WI38 (cell line): ENCODE data around the gene SORBS2.

Source experiments
- H3K4me3 ChIP-seq: 2 replicates; pipeline ENCODE4 v1.5.1; 2011; ENCODE audit warnings: low read depth, mild to moderate bottlenecking, control low read depth, low read length
- TF ChIP-seq, protein P1 (sequence below): IDR thresholded peaks from 2 replicates; pipeline ENCODE4 v1.5.1; 2012; ENCODE audit warnings: low read depth, mild to moderate bottlenecking, control low read depth, low read length

The SORBS2 gene

DNA sequence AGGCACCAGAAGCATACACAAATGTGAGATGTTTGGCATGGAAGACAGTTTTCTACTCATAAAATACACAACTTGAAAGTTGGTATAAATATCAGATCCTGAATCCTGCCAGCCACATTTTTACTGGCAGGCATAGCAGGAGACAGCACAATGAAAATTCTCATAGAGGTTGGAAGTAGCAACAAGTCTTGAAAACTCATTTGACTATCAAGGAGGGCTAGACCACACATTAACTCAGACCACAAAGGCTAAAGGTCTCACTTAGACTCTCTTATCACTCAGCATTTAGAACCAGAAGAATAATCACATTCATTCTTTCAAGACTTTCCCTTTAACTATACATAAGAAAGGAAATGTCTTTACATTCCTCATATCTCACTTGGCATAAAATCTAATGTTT lies 56.5 kb downstream of the SORBS2 start:
- H3K4me3 ChIP-seq = no peak overlapping the region
- TF ChIP-seq, protein P1, sequence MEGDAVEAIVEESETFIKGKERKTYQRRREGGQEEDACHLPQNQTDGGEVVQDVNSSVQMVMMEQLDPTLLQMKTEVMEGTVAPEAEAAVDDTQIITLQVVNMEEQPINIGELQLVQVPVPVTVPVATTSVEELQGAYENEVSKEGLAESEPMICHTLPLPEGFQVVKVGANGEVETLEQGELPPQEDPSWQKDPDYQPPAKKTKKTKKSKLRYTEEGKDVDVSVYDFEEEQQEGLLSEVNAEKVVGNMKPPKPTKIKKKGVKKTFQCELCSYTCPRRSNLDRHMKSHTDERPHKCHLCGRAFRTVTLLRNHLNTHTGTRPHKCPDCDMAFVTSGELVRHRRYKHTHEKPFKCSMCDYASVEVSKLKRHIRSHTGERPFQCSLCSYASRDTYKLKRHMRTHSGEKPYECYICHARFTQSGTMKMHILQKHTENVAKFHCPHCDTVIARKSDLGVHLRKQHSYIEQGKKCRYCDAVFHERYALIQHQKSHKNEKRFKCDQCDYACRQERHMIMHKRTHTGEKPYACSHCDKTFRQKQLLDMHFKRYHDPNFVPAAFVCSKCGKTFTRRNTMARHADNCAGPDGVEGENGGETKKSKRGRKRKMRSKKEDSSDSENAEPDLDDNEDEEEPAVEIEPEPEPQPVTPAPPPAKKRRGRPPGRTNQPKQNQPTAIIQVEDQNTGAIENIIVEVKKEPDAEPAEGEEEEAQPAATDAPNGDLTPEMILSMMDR = no peak

DNA sequence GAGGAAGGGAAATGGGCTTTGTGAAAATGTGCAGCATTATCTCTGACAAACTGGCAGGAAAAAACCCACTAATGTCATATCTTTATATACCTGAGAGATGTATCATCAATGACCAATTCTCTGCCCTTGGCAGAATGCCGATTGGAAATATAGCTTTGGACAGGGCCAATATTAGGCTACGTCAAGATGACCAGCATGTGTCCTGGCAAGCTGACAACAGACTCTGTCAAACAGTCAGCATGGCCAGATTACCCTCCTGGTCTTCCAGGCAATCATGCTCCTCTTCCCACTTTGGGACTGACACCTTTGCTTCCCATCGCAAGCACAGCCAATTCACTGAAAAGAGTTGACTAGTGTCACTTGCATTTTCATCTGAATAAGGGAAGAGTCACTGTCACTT lies 57.0 kb downstream of the SORBS2 start:
- H3K4me3 ChIP-seq = no peak overlapping the region
- TF ChIP-seq, protein P1 = no peak

DNA sequence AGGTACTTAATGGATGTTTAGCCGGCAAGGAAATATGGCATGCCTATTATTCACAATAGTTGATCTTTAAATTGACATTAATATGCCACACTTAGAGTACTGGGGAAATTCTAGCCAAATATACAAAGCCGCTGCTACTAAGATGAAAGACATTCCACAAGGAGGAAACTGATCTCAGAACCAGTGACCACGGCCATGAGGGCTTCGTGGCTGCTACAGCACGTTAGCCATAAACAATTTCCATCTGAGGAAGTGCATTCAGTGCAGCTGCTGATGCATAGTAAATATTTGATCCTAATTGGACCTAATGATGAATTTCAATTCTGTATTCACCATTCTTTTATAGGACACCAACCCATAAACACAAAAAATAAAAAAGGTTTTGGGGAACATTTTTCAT lies 59.1 kb downstream of the SORBS2 start:
- TF ChIP-seq, protein P1 = no peak
- no peak overlapping the region for H3K4me3 ChIP-seq

DNA sequence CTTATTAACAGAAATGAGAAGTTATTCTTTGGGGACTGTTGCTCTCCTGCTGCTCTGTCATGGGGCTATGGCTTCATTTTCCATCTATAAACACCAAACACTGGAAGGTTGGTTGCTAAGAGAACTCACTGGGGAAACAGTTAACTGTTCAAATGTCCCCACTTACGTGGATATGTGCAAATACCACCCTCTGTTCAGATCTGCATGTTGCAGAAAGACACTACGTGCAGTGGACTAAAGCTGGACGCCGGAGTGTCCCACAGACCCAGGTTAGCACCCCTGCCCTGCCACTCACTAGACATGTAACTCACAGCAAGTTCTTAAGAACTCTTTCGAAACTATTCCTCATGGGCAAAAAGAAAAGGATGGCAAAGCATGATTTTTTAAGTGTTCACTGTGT lies 62.1 kb downstream of the SORBS2 start:
- TF ChIP-seq, protein P1 = no peak

DNA sequence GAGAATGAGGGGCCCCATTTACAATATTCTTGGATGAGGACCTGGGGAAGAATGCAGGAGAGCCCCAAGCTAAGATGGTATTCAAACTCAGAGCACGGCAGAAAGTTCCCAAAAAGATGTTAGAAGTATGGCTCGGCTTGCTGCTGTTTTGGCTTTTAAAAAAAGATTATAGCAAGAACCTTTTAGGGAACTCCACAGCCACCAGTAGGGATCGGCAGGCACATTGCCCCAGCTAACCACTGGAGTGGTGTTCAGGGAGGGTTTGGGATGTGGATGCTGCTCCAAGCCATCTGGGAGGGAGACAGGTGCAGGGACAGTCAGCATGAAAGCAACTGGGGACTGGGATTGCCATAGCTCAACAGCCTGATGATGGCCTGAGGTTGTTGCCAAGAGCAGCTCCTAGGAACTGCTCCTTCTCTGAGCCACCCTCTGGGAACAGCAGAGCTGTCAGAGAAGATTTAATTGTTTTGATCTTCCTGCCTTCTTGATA lies 63.0 kb downstream of the SORBS2 start:
- H3K4me3 ChIP-seq = no peak overlapping the region
- TF ChIP-seq, protein P1 = no peak

More for the DNA sequence above, 62.1 kb downstream of the SORBS2 start:
- H3K4me3 ChIP-seq = no peak overlapping the region

DNA sequence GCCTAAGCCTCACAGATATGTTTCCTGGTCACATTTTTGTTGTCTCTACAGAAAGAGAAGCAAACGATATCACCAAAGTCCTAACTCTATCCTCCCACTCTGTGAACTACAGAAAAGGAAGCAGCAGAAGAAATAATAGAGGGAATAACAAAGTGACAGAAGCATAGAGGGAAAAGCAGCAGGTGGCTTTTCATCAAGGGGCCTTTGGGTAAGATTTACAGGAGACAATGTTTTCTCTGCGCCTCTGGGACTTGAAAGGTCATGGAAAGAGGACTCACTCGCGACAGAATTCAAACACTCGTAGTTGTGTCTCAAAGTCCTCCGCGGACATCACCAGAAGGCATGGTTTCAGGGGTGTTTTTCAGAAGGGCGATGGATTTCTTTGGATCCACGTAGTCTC lies 66.1 kb downstream of the SORBS2 start:
- no peak overlapping the region for H3K4me3 ChIP-seq
- TF ChIP-seq, protein P1 = no peak

DNA sequence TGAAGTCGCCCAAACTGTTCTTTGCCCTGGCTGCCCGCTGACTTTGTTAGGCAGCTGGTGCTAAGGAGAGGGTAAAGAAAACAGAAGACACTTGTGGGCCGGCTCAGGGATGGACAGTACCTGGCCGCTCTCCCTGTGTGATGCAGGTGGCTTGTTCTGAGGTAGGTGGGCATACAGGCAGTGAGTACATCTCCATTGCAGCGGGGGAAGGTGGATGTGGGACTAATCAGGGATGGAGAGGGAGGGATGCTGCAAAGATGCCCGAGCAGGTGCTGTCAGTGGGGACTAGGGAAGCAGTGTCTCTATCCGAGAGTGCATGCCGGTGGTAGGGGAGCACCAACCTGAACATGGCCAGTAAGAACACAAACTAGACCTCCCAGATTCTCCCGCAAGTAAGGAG lies 67.0 kb downstream of the SORBS2 start:
- TF ChIP-seq, protein P1 = no peak
- no peak overlapping the region for H3K4me3 ChIP-seq
